Endodermal cell (in vitro differentiated cells): ENCODE measurements around the gene GLIPR1L1. TPM values are rescaled to one million over a fixed set of nuclear protein-coding genes. Genes with fewer than 3 reads are reported as not detected.

Experiments used
- DNase-seq: peaks from one replicate; pipeline ENCODE4 v3.0.0-alpha.2; 2017
- H3K27ac ChIP-seq: 2 replicates; pipeline ENCODE4 v1.5.1; 2013; ENCODE audit warnings: mild to moderate bottlenecking, low read depth, low read length, moderate library complexity
- H3K27me3 ChIP-seq: 2 replicates; pipeline ENCODE4 v1.6.1; 2013; ENCODE audit warnings: mild to moderate bottlenecking, low read length, moderate library complexity; ENCODE audit not compliant: insufficient read depth, control insufficient read depth, poor library complexity, severe bottlenecking
- H3K36me3 ChIP-seq: 2 replicates; pipeline ENCODE4 v1.7.0; 2013; ENCODE audit warnings: mild to moderate bottlenecking, low read length, moderate library complexity; ENCODE audit not compliant: control insufficient read depth, insufficient read depth
- H3K4me1 ChIP-seq: one replicate; pipeline ENCODE4 v1.7.0; 2013; ENCODE audit warnings: low read length; ENCODE audit not compliant: control insufficient read depth, insufficient read depth
- H3K4me3 ChIP-seq: 2 replicates; pipeline ENCODE4 v1.5.1; 2013; ENCODE audit warnings: mild to moderate bottlenecking, low read length, moderate library complexity
- H3K9ac ChIP-seq: 2 replicates; pipeline ENCODE4 v1.6.1; 2013; ENCODE audit warnings: mild to moderate bottlenecking, low read length, moderate library complexity; ENCODE audit not compliant: poor library complexity, severe bottlenecking; ENCODE audit errors: extremely low read depth
- H3K9me3 ChIP-seq: 2 replicates; pipeline ENCODE4 v1.6.1; 2013; ENCODE audit warnings: mild to moderate bottlenecking, low read length, moderate library complexity; ENCODE audit not compliant: control insufficient read depth
- H3K27ac Mint-ChIP-seq: 2 replicates; pipeline ENCODE4 v1.8.0; 2020; ENCODE audit warnings: mixed read lengths
- H3K27me3 Mint-ChIP-seq: 2 replicates; pipeline ENCODE4 v1.8.0; 2021; ENCODE audit warnings: mild to moderate bottlenecking, mixed read lengths; ENCODE audit not compliant: insufficient read depth
- H3K36me3 Mint-ChIP-seq: 2 replicates; pipeline ENCODE4 v1.8.0; 2020; ENCODE audit warnings: low read depth, mixed read lengths
- H3K4me1 Mint-ChIP-seq: 2 replicates; pipeline ENCODE4 v1.8.0; 2020; ENCODE audit warnings: mixed read lengths
- H3K4me3 Mint-ChIP-seq: 2 replicates; pipeline ENCODE4 v1.8.0; 2020; ENCODE audit warnings: mild to moderate bottlenecking, moderate library complexity, mixed read lengths
- H3K9me3 Mint-ChIP-seq: 2 replicates; pipeline ENCODE4 v1.8.0; 2020; ENCODE audit warnings: mild to moderate bottlenecking, mixed read lengths
- CTCF ChIP-seq: fragments of 200-600 bp; sonication (generic); conservative IDR thresholded peaks from 2 replicates; pipeline ENCODE4 v1.5.0; 2021; ENCODE audit warnings: antibody characterized with exemption, mild to moderate bottlenecking
- WGBS, 2 experiments: methylation state at CpG; one replicate each; pipeline versions ENCODE4 v1.1.5 to v1.1.7; 2013; ENCODE audit warnings: missing lambda C conversion rate in 2 of 2, mixed read lengths in 1 of 2; ENCODE audit not compliant: insufficient coverage in 1 of 2, insufficient read length in 1 of 2; 5-methylcytosine and 5-hydroxymethylcytosine counted together
- total RNA-seq, 2 donors: library from RNA; stranded (reverse); fragmentation: NEBNext Ultra II Directional in 1 of 2; extraction: Animal tissue kit (Norgen Biotek cat#: 25700) in 1 of 2; gene quantifications; 2 replicates in 1 of 2; 3 replicates in 1 of 2; pipeline ENCODE4 v1.2.1, GENCODE V29; 2021

The GLIPR1L1 gene
- total RNA-seq, 2 donors from 2014 or later = 1.3 TPM; not detected in 1

- Mint-ChIP-seq H3K27me3 (no peaks in the 10 kb centered on the region), H3K4me3 (no peak overlapping the region), H3K9me3 (no peaks in the 10 kb centered on the region), H3K4me1 (peaks cover 6% of the 10 kb centered on the region), H3K36me3 (no peaks in the 10 kb centered on the region), H3K27ac (no peak overlapping the region)
- Histone ChIP-seq H3K27me3 (no peaks in the 10 kb centered on the region), H3K9me3 (no peaks in the 10 kb centered on the region), H3K27ac (no peak overlapping the region), H3K9ac (no peak overlapping the region), H3K36me3 (no peaks in the 10 kb centered on the region), H3K4me3 (no peak overlapping the region), H3K4me1 (no peaks in the 10 kb centered on the region)
- WGBS, 2 experiments = 91 to 100% methylated on average over 1 to 2 of the region's 2 CpGs
- TF ChIP-seq CTCF = no peak
- DNase-seq = no peak
Measured at GRCh38 chr12:75374971-75375370, 40.5 kb downstream of the GLIPR1L1 start.

- no peak for TF ChIP-seq CTCF
- Histone ChIP-seq H3K9ac (no peak overlapping the region), H3K9me3 (no peaks in the 10 kb centered on the region), H3K27ac (no peak overlapping the region), H3K4me1 (no peaks in the 10 kb centered on the region), H3K36me3 (no peaks in the 10 kb centered on the region), H3K4me3 (no peak overlapping the region), H3K27me3 (no peaks in the 10 kb centered on the region)
- Mint-ChIP-seq H3K36me3 (no peaks in the 10 kb centered on the region), H3K4me1 (peaks cover 6% of the 10 kb centered on the region), H3K27ac (no peak overlapping the region), H3K27me3 (no peaks in the 10 kb centered on the region), H3K9me3 (no peaks in the 10 kb centered on the region), H3K4me3 (no peak overlapping the region)
- no peak for DNase-seq
- 86 to 100% methylated on average over 1 of the region's 1 CpG for WGBS, 2 experiments
Measured at GRCh38 chr12:75378354-75378753, 43.9 kb downstream of the GLIPR1L1 start.

- no peak for TF ChIP-seq CTCF
- Histone ChIP-seq H3K9ac (no peak overlapping the region), H3K27me3 (no peaks in the 10 kb centered on the region), H3K36me3 (no peaks in the 10 kb centered on the region), H3K4me3 (no peak overlapping the region), H3K9me3 (no peaks in the 10 kb centered on the region), H3K27ac (no peak overlapping the region), H3K4me1 (no peaks in the 10 kb centered on the region)
- H3K4me3 Mint-ChIP-seq = no peak overlapping the region
- H3K27me3 Mint-ChIP-seq = no peaks in the 10 kb centered on the region
- no peak for DNase-seq
- peaks cover 3% of the 10 kb centered on the region for H3K4me1 Mint-ChIP-seq
- 94% methylated on average over 1 of the region's 1 CpG; no CpG with 5 or more reads in 1 of the 2 experiments for whole genome bisulfite sequencing, 2 experiments
- H3K36me3 Mint-ChIP-seq = no peaks in the 10 kb centered on the region
- no peak overlapping the region for H3K27ac Mint-ChIP-seq
- no peaks in the 10 kb centered on the region for H3K9me3 Mint-ChIP-seq
Measured at GRCh38 chr12:75389061-75389460, 54.6 kb downstream of the GLIPR1L1 start.
